ENCODE results near the gene STRA6.

- TF ChIP-seq POLR2A (IDR thresholded peaks at IDR 0.05): no peak
- TF ChIP-seq CTCF (IDR thresholded peaks at IDR 0.05): no peak
Observed at GRCh38 chr15:74192751-74193150, 9.8 kb downstream of the STRA6 start.

All from breast epithelium (tissue), 3 donors.